ENCODE results near the gene PCNT. TPM values are rescaled to one million over a fixed set of nuclear protein-coding genes. Genes with fewer than 3 reads are reported as not detected.

Gene PCNT
- total RNA-seq, 1 donor from 2014 or later = 36.0 TPM

- H3K4me1 Mint-ChIP-seq (ENCODE audit: unreplicated experiment) = no peaks in the 10 kb centered on the region
- DNase-seq (ENCODE audit: low spot score) = no peak
- TF ChIP-seq CTCF (IDR thresholded peaks at IDR 0.05; ENCODE audit: unreplicated experiment) = no peak
- H3K36me3 Mint-ChIP-seq (ENCODE audit: low read depth, unreplicated experiment) = peaks cover 35% of the 10 kb centered on the region
- no peak overlapping the region for H3K4me3 Mint-ChIP-seq (ENCODE audit: unreplicated experiment)
- H3K27ac Mint-ChIP-seq (ENCODE audit: unreplicated experiment) = no peak overlapping the region
- no peaks in the 10 kb centered on the region for H3K27me3 Mint-ChIP-seq (ENCODE audit: unreplicated experiment)
- H3K9me3 Mint-ChIP-seq (ENCODE audit: unreplicated experiment) = no peaks in the 10 kb centered on the region
Observed at GRCh38 chr21:46397993-46398392, 74.0 kb downstream of the PCNT start.

GRCh38 chr21:46399129-46399528 is 75.2 kb downstream of the PCNT start:
- no peaks in the 10 kb centered on the region for H3K9me3 Mint-ChIP-seq (ENCODE audit: unreplicated experiment)
- DNase-seq (ENCODE audit: low spot score) = no peak
- H3K27me3 Mint-ChIP-seq (ENCODE audit: unreplicated experiment) = no peaks in the 10 kb centered on the region
- H3K36me3 Mint-ChIP-seq (ENCODE audit: low read depth, unreplicated experiment) = peaks cover 39% of the 10 kb centered on the region
- H3K4me1 Mint-ChIP-seq (ENCODE audit: unreplicated experiment) = no peaks in the 10 kb centered on the region
- no peak overlapping the region for H3K27ac Mint-ChIP-seq (ENCODE audit: unreplicated experiment)
- H3K4me3 Mint-ChIP-seq (ENCODE audit: unreplicated experiment) = no peak overlapping the region
- no peak for TF ChIP-seq CTCF (IDR thresholded peaks at IDR 0.05; ENCODE audit: unreplicated experiment)

- no peak for DNase-seq (ENCODE audit: low spot score)
- Mint-ChIP-seq H3K4me3 (ENCODE audit: unreplicated experiment) (no peak overlapping the region), H3K9me3 (ENCODE audit: unreplicated experiment) (no peaks in the 10 kb centered on the region), H3K27ac (ENCODE audit: unreplicated experiment) (no peak overlapping the region), H3K4me1 (ENCODE audit: unreplicated experiment) (no peaks in the 10 kb centered on the region), H3K36me3 (ENCODE audit: low read depth, unreplicated experiment) (peaks cover 36% of the 10 kb centered on the region), H3K27me3 (ENCODE audit: unreplicated experiment) (no peaks in the 10 kb centered on the region)
- TF ChIP-seq CTCF (IDR thresholded peaks at IDR 0.05; ENCODE audit: unreplicated experiment) = no peak
Observed at GRCh38 chr21:46399686-46400085, 75.7 kb downstream of the PCNT start.

GRCh38 chr21:46401186-46401910 is 77.4 kb downstream of the PCNT start:
- Mint-ChIP-seq H3K27ac (ENCODE audit: unreplicated experiment) (no peak overlapping the region), H3K27me3 (ENCODE audit: unreplicated experiment) (no peaks in the 10 kb centered on the region), H3K4me1 (ENCODE audit: unreplicated experiment) (no peaks in the 10 kb centered on the region)

More at GRCh38 chr21:46401186-46401910, 77.4 kb downstream of the PCNT start:
- Mint-ChIP-seq H3K4me3 (ENCODE audit: unreplicated experiment) (no peak overlapping the region), H3K36me3 (ENCODE audit: low read depth, unreplicated experiment) (peaks cover 36% of the 10 kb centered on the region), H3K9me3 (ENCODE audit: unreplicated experiment) (no peaks in the 10 kb centered on the region)
- no peak for TF ChIP-seq CTCF (IDR thresholded peaks at IDR 0.05; ENCODE audit: unreplicated experiment)
- DNase-seq (ENCODE audit: low spot score) = no peak
